NCI-H1694 (cell line): ENCODE results near the gene VIM.
A peak's percentile ranks its signal among the peaks of the same experiment; 100 is the strongest.
"Not testable (repeated sequence)": the region's sequence is repeated elsewhere in the genome, so short reads cannot be mapped to it uniquely, and the experiment has no call there.

Experiments
- DNase-seq: peaks from one replicate; lab custom pipeline; 2025; lab: John Stamatoyannopoulos, UW

Gene VIM

GRCh38 chr10:17256627-17257026 lies 28.6 kb downstream of the VIM start:
- no peak for DNase-seq

DNA sequence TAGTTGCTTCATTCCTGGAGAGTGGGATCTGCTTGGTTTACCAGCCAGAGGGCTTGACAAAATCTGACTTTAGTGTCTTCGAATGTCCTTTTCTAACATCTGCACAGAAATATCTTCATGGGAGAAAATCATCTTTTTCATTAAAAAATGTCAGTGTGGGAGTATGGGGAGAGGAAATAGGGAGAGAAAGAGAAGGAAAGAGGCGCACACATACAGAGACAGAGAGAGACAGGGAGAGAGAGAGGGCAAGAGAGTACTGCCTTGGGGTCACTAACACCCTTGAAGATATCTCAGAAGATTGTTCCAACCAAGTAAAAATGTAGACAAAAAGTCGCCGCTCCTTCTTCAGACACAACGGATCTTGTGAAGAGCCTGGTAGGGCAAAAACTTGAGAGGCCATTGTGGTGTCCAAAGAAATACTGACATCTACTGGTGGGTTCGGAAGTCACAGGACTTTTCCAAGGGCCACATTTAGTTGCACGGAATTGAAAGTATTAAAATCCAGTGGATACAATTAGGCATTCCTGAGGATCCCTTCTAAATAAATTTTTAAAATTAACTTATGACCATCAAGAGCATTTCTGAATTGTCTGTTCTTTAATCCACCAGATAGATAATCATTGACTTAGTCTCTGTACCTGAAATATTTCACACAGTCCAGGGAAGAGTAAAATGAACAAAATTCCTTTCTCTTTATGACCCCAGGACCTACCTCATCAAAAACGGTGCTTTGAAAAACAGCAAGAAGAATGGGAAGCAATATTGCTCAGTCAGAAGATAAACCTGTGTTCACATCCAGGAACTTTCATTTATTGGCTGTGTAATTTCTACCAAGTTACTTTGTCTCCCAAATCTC lies 29.7 kb downstream of the VIM start:
- DNase-seq, result peak; percentile 2

GRCh38 chr10:17262502-17262901 lies 34.5 kb downstream of the VIM start:
- no peak for DNase-seq

DNA sequence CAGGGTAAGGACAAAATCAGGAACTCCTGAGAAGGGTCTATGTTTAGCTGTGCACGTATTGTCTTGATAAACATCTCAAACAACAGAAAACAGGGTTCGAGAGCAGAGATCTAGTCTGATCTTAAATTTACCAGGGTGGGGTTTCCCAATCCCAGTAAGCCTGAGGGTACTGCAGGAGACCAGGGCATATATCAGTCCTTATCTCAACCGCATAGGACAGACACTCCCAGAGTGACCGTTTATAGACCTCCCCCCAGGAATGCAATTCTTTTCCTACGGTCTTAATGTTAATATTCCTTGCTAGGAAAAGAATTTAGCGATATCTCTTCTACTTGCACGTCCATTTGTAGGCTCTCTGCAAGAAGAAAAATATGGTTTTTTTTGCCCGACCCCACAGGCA lies 35.5 kb downstream of the VIM start:
- no peak for DNase-seq

DNA sequence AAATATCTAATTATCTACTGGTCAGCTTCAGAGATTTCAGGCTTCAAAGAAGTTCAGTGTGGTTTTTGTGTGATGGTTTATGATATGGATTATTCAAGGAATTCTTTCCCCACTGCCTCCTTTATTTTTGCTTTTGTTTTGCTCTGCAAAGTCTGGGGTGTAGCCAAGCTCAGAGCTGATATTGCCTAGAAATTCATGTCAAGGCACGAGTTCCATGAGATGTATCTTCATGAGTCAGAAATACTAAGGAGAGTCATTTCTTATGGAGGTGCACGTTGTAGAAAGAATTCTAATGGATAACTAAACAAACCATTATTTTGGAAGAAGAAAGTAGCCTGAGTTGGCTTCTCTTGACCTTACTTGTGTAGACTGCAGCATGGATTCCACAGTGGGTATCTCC lies 37.4 kb downstream of the VIM start:
- no peak for DNase-seq

DNA sequence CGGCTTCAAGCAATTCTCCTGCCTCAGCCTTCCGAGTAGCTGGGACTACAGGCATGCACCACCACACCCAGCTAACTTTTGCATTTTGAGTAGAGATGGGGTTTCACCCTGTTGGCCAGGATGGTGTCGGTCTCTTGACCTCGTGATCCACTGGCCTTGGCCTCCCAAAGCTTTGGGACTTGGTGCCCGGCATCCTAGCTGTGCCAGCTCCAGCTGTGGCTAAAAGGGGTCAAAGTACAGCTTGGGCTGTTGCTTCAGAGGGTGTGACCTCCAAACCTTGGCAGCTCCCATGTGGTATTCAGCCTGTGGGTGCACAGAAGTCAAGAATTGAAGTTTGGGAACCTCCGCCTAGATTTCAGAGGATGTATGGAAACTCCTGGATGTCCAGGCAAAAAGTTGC lies 38.5 kb downstream of the VIM start:
- DNase-seq, result not testable (repeated sequence)

- no peak for DNase-seq
Measured at GRCh38 chr10:17272648-17273047, 44.6 kb downstream of the VIM start.

- DNase-seq, result no peak
Measured at GRCh38 chr10:17273403-17273802, 45.4 kb downstream of the VIM start.

DNA sequence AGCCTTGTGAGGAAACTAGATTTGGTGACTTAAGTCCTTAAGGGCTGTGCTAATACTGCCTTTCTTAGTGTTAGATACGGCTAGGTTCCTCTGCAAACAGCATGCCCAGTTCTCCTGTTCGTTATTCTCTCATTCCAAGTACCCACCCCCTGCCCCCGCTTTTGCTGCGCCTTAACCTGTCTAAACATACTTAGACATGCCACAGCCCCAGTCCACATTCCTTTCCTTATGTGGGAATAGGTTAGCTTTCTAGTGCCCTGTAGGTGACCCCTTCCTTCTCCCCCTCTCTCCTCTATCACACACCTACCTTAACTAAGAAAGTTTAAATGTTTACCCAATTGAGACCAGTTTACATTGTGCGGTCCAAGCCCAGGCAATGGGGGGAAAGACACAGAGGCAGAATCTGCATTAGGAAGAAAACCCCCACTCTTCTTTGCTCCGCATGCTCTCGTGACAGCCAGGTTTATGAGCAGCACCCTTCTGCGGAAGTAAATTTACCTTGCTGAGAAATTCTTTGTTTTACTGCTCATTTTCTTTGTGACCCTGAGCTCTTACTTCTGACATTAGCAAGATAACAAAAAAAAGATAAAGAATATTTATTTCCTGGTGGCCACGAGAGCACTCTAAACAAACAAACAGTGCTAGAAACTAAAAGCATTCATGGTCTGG lies 48.8 kb downstream of the VIM start:
- DNase-seq, result no peak

- no peak for DNase-seq
Measured at GRCh38 chr10:17278607-17279240, 50.7 kb downstream of the VIM start.

DNA sequence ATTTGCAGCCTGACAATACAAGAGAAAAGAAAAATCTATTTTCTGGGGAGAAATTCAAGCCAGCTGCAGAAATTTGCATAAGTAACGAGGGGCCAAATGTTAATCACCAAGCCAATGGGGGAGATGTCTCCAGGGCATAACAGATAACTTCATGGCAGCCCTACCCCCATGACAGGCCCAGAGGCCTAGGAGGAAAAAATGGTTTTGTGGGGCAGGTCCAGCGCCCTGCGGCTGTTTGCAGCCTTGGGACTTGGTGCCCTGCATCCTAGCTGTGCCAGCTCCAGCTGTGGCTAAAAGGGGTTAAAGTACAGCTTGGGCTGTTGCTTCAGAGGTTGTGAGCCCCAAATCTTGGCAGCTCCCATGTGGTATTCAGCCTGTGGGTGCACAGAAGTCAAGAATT lies 54.3 kb downstream of the VIM start:
- no peak for DNase-seq

GRCh38 chr10:17286562-17287550 lies 58.8 kb downstream of the VIM start:
- DNase-seq, result no peak
